OCI-LY3 (cell line): ENCODE data around the gene FSIP1.

ENCODE experiments used
- H2AFZ ChIP-seq: fragments of 200-600, 300-600 bp; shearing (Covaris generic); 2 replicates; pipeline ENCODE4 v1.6.0; 2014; ENCODE audit warnings: antibody characterized with exemption, low read depth, low read length
- H3K27ac ChIP-seq: fragments of 200-600, 300-600 bp; sonication (generic); 2 replicates; pipeline ENCODE4 v1.5.1; 2014; ENCODE audit warnings: mild to moderate bottlenecking, low read length, moderate library complexity, mixed read lengths
- H3K27me3 ChIP-seq: fragments of 200-600, 300-600 bp; sonication (generic); 2 replicates; pipeline ENCODE4 v1.6.1; 2014; ENCODE audit warnings: low read depth, low read length, mixed read lengths
- H3K36me3 ChIP-seq: fragments of 200-600, 300-600 bp; sonication (generic); replicated peaks from 2 replicates; pipeline ENCODE3; 2014; ENCODE audit warnings: low read depth, low read length, mixed read lengths
- H3K4me1 ChIP-seq: fragments of 300-600, 200-600 bp; sonication (generic); 2 replicates; pipeline ENCODE4 v1.6.1; 2014; ENCODE audit warnings: low read length, mixed read lengths
- H3K4me2 ChIP-seq: fragments of 200-600, 300-600 bp; sonication (generic); 2 replicates; pipeline ENCODE4 v1.6.1; 2014; ENCODE audit warnings: low read length, mixed read lengths
- H3K4me3 ChIP-seq: fragments of 300-600, 200-600 bp; sonication (generic); 2 replicates; pipeline ENCODE4 v1.5.1; 2014; ENCODE audit warnings: antibody characterized with exemption, mild to moderate bottlenecking, low read length, moderate library complexity
- H3K79me2 ChIP-seq: fragments of 300-600, 200-600 bp; shearing (Covaris generic); 2 replicates; pipeline ENCODE4 v1.6.1; 2014; ENCODE audit warnings: mild to moderate bottlenecking, low read length, mixed read lengths
- H3K9ac ChIP-seq: fragments of 300-600, 200-600 bp; shearing (Covaris generic); 2 replicates; pipeline ENCODE4 v1.6.0; 2014; ENCODE audit warnings: mild to moderate bottlenecking, low read length, moderate library complexity
- H3K9me3 ChIP-seq: fragments of 200-600, 300-600 bp; shearing (Covaris generic); 2 replicates; pipeline ENCODE4 v1.6.1; 2014; ENCODE audit warnings: low read length, mixed read lengths; ENCODE audit not compliant: insufficient read depth
- H4K20me1 ChIP-seq: fragments of 200-600, 300-600 bp; sonication (generic); 2 replicates; pipeline ENCODE4 v1.6.1; 2016; ENCODE audit warnings: low read length, mixed read lengths; ENCODE audit not compliant: insufficient read depth
- EZH2phosphoT487 ChIP-seq: fragments of 200-600 bp; shearing (Covaris generic); IDR thresholded peaks from 2 replicates; pipeline ENCODE4 v1.6.1; 2018; ENCODE audit warnings: antibody characterized with exemption, mixed run types, low read depth
- TF ChIP-seq, protein P1 (sequence below): fragments of 200-600, 300-600 bp; sonication (generic); IDR thresholded peaks from 2 replicates; pipeline ENCODE4 v1.5.1; 2014; ENCODE audit warnings: antibody characterized with exemption, low read length, low read depth

The FSIP1 gene

DNA sequence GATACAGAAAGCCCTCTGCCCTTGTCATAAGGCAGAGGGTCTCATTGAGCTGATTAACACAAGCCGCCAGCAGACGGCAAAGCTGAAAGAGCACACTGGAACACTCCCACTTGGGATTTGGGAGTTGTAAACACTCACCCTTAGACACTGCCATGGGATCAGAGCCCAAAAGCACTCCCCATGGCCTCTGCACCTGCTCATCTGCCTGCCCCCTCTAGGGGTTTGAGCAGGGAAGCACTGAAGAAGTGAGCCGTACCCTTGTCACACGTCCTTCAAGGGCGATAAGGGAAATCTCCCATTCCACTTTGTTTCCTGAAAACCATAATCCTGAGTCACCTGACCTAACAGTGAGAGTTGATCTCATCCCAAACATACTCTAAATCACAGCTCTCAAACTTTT lies 14.7 kb downstream of the FSIP1 start:
- no peak for TF ChIP-seq EZH2phosphoT487
- TF ChIP-seq, protein P1, sequence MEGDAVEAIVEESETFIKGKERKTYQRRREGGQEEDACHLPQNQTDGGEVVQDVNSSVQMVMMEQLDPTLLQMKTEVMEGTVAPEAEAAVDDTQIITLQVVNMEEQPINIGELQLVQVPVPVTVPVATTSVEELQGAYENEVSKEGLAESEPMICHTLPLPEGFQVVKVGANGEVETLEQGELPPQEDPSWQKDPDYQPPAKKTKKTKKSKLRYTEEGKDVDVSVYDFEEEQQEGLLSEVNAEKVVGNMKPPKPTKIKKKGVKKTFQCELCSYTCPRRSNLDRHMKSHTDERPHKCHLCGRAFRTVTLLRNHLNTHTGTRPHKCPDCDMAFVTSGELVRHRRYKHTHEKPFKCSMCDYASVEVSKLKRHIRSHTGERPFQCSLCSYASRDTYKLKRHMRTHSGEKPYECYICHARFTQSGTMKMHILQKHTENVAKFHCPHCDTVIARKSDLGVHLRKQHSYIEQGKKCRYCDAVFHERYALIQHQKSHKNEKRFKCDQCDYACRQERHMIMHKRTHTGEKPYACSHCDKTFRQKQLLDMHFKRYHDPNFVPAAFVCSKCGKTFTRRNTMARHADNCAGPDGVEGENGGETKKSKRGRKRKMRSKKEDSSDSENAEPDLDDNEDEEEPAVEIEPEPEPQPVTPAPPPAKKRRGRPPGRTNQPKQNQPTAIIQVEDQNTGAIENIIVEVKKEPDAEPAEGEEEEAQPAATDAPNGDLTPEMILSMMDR, result no peak
- H3K36me3 ChIP-seq, result no peaks in the 10 kb centered on the region
- no peak overlapping the region for H3K27ac ChIP-seq
- H3K9me3 ChIP-seq, result no peaks in the 10 kb centered on the region
- no peaks in the 10 kb centered on the region for H4K20me1 ChIP-seq
- H3K9ac ChIP-seq, result no peak overlapping the region
- no peak overlapping the region for H3K4me2 ChIP-seq
- no peak overlapping the region for H2AFZ ChIP-seq
- H3K4me3 ChIP-seq, result no peak overlapping the region
- no peaks in the 10 kb centered on the region for H3K4me1 ChIP-seq
- no peaks in the 10 kb centered on the region for H3K27me3 ChIP-seq
- no peaks in the 10 kb centered on the region for H3K79me2 ChIP-seq

DNA sequence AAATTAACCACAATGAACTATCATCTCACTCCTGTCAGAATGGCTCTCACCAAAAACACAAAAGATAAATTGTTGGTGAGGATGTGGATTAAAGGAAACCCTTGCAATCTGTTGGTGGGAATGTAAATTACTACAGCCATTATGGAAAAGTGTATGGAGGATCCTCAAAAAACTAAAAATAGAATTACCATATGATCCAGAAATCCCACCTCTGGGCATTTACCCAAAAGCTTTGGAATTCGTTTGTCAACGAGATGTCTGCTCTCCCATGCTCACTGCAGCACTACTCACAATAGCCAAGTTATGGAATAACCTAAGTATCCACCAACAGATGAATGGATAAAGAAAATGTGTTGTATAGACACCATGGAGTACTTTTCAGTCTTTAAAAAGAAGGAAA lies 21.6 kb downstream of the FSIP1 start:
- TF ChIP-seq EZH2phosphoT487, result no peak
- Histone ChIP-seq H3K4me1 (peaks cover 4% of the 10 kb centered on the region; the same call in 1 of the 2 replicates), H3K27me3 (no peaks in the 10 kb centered on the region), H3K9ac (no peak overlapping the region), H2AFZ (no peak overlapping the region), H3K79me2 (no peaks in the 10 kb centered on the region), H3K4me2 (no peak overlapping the region), H3K27ac (no peak overlapping the region), H3K36me3 (no peaks in the 10 kb centered on the region), H3K4me3 (no peak overlapping the region), H4K20me1 (no peaks in the 10 kb centered on the region), H3K9me3 (no peaks in the 10 kb centered on the region)

DNA sequence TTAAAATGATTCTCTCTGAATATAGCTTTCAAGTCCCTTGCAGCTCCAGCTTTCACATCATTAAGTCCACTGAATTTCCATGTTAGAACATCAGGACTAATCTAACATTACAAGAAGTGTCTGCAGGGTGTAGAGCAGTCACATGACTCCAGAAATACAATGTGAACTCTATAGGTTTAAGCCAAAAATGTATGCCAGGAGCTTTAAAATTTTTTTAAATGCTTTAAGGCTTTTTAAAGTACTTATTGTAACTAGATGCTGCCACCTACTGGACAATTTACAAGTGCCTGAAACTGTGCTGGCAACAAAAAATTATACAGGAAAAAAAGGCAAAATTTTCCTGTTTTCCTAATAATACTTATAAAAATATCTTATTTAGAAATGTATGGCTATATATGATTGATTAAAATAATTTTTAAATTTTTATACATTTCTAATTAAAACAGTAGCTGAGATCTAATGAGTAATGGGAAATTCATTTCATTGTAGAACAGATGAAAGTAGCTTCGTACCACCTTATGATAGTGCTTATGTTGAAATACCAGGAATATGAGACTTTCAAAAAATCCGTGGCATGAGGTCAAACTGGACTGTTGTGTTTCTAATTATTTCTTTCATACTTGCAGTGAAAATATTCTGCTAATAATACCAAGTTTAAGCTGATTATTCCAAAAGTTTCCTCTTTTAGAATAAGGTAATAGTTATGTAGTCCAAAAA lies 25.7 kb downstream of the FSIP1 start:
- TF ChIP-seq, protein P1, result peak; percentile 70
- TF ChIP-seq EZH2phosphoT487, result no peak
- Histone ChIP-seq H3K4me1 (peaks cover 4% of the 10 kb centered on the region; the same call in 1 of the 2 replicates), H3K9me3 (no peaks in the 10 kb centered on the region), H3K9ac (no peak overlapping the region), H4K20me1 (no peaks in the 10 kb centered on the region), H2AFZ (no peak overlapping the region), H3K27me3 (no peaks in the 10 kb centered on the region), H3K36me3 (no peaks in the 10 kb centered on the region), H3K79me2 (no peaks in the 10 kb centered on the region), H3K4me3 (no peak overlapping the region), H3K4me2 (peak overlapping the region; percentile 6; the same call in 1 of the 2 replicates), H3K27ac (no peak overlapping the region)

DNA sequence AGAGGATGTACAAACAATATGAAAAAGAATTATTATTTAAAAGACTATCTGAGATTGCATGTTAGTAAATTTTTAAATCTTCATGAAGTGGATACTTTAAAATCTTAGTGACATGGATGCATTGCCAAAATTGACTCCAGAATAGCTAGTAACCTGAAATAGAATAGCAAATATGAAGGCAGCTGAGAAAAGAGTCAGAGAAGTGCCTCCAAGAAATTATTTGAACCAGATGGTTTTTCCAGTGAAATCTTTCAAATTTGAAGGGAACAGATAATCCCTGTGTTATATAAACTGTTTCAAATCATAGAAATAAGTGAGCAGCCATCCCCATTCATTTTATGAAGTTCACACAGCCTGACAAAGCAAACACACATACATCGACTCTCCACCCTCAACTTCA lies 29.6 kb downstream of the FSIP1 start:
- Histone ChIP-seq H3K27me3 (no peaks in the 10 kb centered on the region), H3K36me3 (no peaks in the 10 kb centered on the region), H4K20me1 (no peaks in the 10 kb centered on the region), H3K4me2 (no peak overlapping the region), H2AFZ (no peak overlapping the region), H3K79me2 (no peaks in the 10 kb centered on the region), H3K9me3 (no peaks in the 10 kb centered on the region), H3K4me3 (no peak overlapping the region), H3K27ac (no peak overlapping the region), H3K9ac (no peak overlapping the region), H3K4me1 (peaks cover 7% of the 10 kb centered on the region)
- TF ChIP-seq EZH2phosphoT487, result no peak
- TF ChIP-seq, protein P1, result no peak
